ENCODE results near the gene CRADD.

- TF ChIP-seq CTCF (tag by site-specific recombination; IDR thresholded peaks at IDR 0.05) (no peak), ZNF792 (tag by site-specific recombination; IDR thresholded peaks at IDR 0.05) (no peak), PBX3 (CRISPR knock-in tag; IDR thresholded peaks at IDR 0.05) (no peak), ZNF138 (tag by site-specific recombination; IDR thresholded peaks at IDR 0.05; ENCODE audit: borderline replicate concordance) (no peak), ZBTB7A (tag by site-specific recombination; IDR thresholded peaks at IDR 0.05; ENCODE audit: low read depth) (no peak), MYNN (tag by site-specific recombination; IDR thresholded peaks at IDR 0.05; ENCODE audit: borderline replicate concordance) (no peak)
- TF ChIP-seq, protein P1, sequence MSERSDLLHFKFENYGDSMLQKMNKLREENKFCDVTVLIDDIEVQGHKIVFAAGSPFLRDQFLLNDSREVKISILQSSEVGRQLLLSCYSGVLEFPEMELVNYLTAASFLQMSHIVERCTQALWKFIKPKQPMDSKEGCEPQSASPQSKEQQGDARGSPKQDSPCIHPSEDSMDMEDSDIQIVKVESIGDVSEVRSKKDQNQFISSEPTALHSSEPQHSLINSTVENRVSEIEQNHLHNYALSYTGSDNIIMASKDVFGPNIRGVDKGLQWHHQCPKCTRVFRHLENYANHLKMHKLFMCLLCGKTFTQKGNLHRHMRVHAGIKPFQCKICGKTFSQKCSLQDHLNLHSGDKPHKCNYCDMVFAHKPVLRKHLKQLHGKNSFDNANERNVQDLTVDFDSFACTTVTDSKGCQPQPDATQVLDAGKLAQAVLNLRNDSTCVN (tag by site-specific recombination; optimal IDR thresholded peaks at IDR 0.05) = no peak
- TF ChIP-seq, protein P2, sequence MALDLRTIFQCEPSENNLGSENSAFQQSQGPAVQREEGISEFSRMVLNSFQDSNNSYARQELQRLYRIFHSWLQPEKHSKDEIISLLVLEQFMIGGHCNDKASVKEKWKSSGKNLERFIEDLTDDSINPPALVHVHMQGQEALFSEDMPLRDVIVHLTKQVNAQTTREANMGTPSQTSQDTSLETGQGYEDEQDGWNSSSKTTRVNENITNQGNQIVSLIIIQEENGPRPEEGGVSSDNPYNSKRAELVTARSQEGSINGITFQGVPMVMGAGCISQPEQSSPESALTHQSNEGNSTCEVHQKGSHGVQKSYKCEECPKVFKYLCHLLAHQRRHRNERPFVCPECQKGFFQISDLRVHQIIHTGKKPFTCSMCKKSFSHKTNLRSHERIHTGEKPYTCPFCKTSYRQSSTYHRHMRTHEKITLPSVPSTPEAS (tag by site-specific recombination; IDR thresholded peaks at IDR 0.05) = no peak
- TF ChIP-seq, protein P3, sequence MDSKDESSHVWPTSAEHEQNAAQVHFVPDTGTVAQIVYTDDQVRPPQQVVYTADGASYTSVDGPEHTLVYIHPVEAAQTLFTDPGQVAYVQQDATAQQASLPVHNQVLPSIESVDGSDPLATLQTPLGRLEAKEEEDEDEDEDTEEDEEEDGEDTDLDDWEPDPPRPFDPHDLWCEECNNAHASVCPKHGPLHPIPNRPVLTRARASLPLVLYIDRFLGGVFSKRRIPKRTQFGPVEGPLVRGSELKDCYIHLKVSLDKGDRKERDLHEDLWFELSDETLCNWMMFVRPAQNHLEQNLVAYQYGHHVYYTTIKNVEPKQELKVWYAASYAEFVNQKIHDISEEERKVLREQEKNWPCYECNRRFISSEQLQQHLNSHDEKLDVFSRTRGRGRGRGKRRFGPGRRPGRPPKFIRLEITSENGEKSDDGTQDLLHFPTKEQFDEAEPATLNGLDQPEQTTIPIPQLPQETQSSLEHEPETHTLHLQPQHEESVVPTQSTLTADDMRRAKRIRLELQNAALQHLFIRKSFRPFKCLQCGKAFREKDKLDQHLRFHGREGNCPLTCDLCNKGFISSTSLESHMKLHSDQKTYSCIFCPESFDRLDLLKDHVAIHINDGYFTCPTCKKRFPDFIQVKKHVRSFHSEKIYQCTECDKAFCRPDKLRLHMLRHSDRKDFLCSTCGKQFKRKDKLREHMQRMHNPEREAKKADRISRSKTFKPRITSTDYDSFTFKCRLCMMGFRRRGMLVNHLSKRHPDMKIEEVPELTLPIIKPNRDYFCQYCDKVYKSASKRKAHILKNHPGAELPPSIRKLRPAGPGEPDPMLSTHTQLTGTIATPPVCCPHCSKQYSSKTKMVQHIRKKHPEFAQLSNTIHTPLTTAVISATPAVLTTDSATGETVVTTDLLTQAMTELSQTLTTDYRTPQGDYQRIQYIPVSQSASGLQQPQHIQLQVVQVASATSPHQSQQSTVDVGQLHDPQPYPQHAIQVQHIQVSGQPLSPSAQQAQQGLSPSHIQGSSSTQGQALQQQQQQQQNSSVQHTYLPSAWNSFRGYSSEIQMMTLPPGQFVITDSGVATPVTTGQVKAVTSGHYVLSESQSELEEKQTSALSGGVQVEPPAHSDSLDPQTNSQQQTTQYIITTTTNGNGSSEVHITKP (tag by site-specific recombination; IDR thresholded peaks at IDR 0.05) = no peak
Observed at GRCh38 chr12:93877446-93877845, 200.3 kb downstream of the CRADD start.

Data from HEK293 (cell line).